Fibroblast of skin of scalp (primary cell): ENCODE measurements around the gene PLXNA4.

ENCODE experiments used
- DNase-seq: peaks from one replicate; pipeline ENCODE4 v3.0.0-alpha.2; 2013

The PLXNA4 gene

DNA sequence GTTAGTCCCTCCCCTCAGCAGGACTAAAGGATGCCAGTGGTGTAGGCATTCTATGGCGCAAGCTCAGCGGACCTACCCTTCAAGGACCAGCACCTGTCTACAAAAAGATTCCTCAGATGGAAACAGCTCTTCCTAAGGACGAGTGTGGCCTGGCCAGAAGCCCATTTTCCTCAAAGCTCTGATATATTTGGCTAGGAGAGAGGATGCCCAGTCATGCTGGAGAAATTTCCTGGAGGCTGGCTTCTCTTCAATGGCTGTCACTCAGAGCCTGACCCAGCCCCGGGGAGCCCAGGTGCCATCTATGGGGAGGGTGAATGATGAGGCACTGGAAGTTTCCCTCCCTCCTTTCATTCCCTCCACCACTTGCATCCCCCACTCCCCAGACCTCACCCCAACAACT, 111.5 kb downstream of the PLXNA4 start:
- peak; percentile 41 for DNase-seq

DNA sequence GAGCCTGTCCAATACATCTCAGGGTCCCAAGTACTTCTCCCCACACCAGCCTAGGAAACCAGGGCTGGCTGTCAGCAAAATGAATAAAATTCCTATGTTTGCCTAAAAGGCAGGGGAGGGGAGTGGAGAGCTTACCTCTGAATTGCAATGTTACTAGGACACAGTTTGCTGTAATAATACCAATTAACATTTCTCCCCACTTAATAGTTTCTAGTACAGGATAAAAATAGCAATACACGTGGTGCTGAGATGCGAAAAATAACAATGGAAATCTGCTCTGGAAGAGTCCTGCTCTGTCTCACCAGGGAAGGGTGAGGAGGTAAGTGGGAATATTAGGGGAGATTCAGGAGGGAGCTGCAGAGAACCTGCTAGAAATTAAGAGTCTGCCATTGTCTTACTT, 112.3 kb downstream of the PLXNA4 start:
- DNase-seq = no peak

DNA sequence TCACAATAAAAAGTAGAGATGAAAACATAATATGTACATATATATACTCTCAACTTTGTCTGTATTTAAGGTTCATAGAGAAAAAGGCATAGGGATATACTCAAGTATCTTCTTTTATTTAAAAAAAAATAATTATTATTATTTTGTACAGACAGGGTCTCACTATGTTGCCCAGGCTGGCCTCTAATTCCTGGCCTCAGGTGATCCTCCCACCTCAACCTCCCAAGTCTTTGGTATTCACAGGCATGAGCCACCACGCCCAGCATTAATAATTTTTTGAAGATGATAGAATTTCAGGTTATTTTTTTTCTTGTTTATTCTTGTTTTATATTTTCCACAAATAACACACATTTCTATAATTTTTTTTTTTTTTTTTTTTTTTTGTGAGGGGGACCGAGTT, 113.8 kb downstream of the PLXNA4 start:
- no peak for DNase-seq

- DNase-seq = no peak
Observed at GRCh38 chr7:132461032-132461592, 115.2 kb downstream of the PLXNA4 start.

DNA sequence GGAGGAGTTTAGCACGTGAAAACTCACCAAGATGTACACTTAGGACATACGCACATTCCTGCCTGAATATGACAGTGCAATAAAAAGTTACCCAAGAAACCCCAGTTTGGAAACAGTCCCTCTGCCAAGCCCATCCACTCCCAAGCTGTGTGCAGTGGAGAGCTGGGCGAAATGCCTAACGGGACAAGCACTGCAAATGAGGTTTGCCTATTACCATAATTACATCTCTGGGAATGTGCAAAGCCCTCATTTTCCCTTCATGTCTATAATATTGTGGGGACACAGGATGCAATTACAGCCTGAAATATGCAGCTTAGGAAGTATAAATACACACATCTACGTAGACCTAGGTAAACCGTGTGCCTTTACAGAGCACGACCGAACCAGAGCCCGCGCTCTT, 117.5 kb downstream of the PLXNA4 start:
- DNase-seq = no peak

DNA sequence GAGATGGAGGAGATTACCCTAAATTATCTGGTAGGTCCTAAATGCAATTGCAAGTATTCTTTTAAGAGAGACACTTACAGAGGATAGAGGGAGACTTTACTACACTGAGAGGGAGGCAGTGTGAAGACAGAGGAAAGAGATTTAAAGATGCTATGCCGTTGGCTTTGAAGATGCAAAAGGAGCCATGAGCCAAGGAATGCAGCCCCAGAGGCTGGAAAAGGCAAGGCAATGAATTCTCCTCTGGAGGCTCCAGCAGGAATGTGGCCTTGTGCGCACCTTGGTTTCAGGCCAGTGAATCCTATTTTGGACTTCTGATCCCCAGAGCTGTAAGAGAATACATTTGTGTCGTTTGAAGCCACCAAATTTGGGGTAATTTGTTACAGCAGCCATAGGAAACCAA, 118.6 kb downstream of the PLXNA4 start:
- no peak for DNase-seq

DNA sequence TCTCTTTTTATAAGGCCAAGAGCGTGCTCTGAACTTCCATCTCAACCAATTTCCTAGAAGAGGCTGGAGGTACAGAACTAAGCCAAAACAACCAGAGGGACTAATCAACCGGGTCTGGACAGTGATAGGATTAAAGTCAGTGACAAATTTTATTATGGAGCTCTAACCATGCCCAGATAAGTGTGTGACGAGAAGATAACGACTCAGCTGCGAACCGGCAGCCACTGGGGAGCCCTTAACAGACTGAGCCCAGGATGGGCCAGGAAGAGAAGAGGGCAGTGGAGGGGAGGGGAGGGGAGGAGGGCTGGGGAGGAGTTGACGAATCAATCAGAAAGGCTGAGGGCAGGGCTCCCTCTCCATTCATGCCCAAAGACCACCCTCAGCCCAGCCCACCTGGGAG, 119.9 kb downstream of the PLXNA4 start:
- DNase-seq = no peak

DNA sequence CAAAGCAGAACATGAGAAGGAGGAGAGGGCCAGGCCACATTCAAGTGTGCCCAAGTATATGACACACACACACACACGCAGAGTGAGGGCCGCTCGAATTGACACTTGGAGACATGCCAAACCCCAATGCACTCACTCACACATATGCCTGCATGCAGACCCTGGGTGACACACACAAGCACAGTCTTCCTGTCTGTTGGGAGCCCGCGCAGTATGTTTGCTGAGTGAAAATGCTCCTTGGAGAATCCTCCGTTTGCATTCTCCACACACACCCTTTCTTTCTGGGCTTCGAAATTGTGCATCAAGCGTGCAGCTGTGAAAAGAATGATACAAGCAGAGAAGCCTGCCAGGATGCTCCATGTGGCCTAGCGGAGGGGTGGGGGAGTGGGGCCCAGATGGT, 120.9 kb downstream of the PLXNA4 start:
- DNase-seq = peak; percentile 26

DNA sequence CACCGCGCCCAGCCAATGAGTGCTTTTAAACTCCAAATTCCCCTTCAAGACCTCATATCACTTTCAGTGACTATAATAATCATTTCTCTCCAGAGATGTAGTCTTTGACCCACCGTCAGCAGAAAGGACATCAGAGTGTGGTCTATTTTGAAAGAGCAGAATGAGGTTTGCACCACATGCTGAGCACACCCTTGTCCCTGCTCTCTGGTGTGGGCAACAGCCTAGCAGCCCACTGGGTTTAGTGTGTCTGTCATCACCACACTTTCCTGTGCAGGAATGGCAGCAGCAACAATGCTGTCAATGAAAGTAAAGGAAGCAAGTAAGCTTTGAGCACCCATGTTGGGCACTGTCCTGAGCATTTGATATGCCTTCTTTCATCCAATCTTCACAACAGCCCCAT, 122.4 kb downstream of the PLXNA4 start:
- no peak for DNase-seq

DNA sequence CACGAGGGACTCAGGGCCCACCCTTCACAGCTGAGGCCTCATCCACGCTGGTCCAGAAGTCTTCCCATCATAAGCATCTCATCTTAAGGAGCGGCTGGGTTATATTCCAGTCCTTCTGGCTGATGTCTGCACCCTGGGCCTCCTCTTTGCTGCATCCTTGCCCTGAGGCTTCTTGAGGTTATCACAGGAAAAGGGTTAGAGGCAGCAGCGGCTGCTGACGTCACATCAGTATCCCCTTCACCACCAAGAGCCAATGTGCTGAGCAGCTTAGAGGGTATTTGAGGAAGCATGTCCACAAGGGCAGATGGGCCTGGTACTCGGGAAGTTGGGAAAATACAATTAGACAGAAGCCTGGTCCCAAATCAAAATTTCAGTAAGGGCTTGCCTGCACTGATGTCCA, 125.1 kb downstream of the PLXNA4 start:
- no peak for DNase-seq

GRCh38 chr7:132450696-132451095, 125.6 kb downstream of the PLXNA4 start:
- DNase-seq = no peak

DNA sequence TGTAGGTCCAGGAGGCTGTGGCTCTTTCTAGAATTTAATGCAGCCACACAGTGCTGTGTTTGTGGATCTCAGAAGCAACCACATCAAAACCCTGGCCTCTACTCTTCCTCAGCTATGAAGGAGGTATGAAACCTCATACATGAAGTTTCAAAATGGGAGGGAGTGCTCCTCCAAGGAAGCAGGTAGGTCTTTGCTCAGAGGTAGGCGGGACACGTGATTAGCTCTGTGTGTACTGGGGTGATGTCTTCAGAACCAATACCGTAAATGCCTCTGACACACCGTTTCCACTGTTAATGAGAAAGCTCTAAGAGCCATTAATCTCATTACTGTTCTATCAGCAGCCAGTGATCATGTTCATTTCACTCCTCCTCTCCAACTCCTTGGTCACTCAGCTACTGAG, 126.1 kb downstream of the PLXNA4 start:
- DNase-seq = no peak

- no peak for DNase-seq
Observed at GRCh38 chr7:132446666-132447278, 129.5 kb downstream of the PLXNA4 start.

- DNase-seq = no peak
Observed at GRCh38 chr7:132446260-132446659, 130.0 kb downstream of the PLXNA4 start.

DNA sequence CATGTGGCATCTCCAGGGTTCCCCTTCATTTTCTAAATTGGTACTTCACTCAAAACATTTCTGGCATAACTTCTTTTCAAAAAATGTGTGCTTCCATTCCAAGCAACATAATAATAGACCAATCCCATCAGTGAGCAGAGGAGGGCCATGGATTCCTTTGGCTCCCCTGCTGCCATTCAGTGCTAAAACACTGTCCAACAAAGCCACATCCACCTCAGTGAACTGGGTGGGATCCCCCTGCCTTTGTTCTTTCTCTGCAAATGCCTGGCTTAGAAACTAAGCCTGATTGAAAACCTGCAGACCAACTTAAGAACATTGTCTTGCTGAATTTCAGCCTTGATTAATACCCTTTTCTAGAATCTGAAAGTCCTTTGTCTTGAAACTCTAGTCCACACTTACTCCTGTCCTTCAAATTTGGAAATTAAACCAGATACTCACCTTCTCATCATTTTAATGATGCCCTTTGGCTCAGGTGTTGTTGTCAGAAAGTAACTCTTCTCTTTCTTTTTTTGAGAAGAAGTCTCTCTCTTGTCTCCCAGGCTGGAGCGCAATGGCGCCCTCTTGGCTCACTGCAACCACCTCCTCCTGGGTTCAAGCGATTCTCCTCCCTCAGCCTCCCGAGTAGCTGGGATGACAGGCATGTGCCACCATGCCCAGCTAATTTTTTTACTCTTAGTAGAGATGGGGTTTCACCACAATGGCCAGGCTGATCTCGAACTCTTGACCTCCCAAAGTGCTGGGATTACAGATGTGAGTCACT, 132.3 kb downstream of the PLXNA4 start:
- DNase-seq = peak; percentile 50

GRCh38 chr7:132441935-132442334, 134.3 kb downstream of the PLXNA4 start:
- DNase-seq = no peak

GRCh38 chr7:132440151-132440550, 136.1 kb downstream of the PLXNA4 start:
- no peak for DNase-seq

DNA sequence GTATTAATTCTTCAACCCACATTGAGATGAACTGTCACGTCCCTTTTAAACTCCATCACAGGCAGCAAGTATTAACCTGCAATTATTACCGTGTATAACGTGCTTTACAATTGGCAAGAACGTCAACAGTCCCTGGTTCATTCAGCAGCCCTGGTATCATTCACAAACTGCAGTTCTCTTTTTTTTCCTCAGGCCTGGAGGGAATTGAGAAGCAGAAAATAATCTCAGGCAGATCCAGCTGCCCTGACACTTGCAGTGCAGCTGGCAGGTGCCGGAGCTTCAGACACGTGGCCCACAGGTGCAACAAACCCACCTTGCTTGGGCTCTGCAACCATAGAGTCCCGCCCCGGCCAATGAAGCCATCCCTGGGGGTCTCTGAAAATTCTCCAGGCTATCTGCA, 137.3 kb downstream of the PLXNA4 start:
- DNase-seq = no peak

- DNase-seq = no peak
Observed at GRCh38 chr7:132437730-132438129, 138.5 kb downstream of the PLXNA4 start.

- DNase-seq = no peak
Observed at GRCh38 chr7:132436121-132436520, 140.1 kb downstream of the PLXNA4 start.

- no peak for DNase-seq
Observed at GRCh38 chr7:132435016-132435990, 141.0 kb downstream of the PLXNA4 start.

- DNase-seq = no peak
Observed at GRCh38 chr7:132434041-132434440, 142.2 kb downstream of the PLXNA4 start.

- DNase-seq = no peak
Observed at GRCh38 chr7:132433301-132433700, 143.0 kb downstream of the PLXNA4 start.
